Stimulated activated CD8-positive, alpha-beta memory T cell treated with anti-CD3 and anti-CD28 coated beads, Interleukin-15, amount 100 ng/mL, for 4 hours (primary cell): ENCODE data around the gene GPR39.

Experiments
- DNase-seq, 2 donors: peaks; one replicate each; pipeline ENCODE4 v3.0.0-alpha.2; 2020; ENCODE audit warnings: low read depth in 2 of 2

The GPR39 gene

DNA sequence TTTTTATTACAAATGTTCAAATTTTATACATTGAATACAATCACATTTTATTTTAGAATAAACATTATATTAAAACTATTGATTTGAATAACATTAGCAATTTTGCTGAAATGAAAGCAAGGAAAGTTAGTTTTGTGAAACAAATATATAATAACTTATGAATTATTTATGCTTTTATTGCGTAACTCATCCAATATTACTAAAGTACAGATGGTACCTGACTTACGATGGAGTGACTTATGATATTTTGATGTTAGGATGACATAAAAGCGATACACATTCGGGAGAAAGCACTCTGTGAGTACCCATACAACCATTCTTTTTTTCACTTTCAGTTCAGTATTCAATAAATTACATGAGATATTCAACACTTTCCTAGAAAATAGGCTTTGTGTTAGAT, 26.5 kb downstream of the GPR39 start:
- DNase-seq: no peak

DNA sequence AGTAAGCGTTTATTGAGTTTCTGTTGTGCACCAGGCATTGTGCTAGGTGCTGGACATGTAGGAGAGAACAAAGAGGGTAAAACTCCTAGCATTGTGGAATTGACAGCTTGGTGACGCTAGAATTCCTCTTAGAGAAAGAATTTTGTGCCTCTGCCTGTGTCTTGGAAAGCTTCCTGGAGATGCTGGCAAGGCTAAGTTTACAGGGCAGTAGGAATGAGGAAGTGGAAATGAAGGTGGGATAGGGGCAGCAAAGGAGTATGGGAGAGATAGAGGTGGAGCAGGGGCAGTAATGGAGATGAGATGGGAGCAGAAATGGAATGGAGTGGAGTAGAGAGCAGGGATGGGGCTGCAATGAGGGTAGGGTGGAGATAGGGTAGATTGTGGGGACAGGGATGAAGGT, 29.8 kb downstream of the GPR39 start:
- DNase-seq: no peak

DNA sequence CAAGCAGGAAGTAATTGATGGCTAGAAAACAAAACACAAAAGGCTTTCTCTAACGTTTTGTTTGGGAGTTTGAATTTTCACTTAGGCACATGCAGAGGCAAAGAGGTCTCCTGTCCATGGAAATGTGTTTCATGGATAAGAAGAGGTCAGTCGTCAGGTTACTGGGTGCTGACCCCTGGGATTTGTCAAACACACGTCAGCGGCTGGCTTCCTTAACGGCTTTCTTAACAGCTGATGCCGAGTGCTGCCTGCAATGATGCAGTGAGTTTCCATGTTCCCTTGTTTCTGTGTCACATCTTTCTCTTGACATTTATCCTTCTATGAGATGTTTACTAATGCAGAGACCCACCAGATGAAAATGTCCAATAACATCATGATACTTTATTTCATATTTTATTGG, 31.7 kb downstream of the GPR39 start:
- DNase-seq: no peak

DNA sequence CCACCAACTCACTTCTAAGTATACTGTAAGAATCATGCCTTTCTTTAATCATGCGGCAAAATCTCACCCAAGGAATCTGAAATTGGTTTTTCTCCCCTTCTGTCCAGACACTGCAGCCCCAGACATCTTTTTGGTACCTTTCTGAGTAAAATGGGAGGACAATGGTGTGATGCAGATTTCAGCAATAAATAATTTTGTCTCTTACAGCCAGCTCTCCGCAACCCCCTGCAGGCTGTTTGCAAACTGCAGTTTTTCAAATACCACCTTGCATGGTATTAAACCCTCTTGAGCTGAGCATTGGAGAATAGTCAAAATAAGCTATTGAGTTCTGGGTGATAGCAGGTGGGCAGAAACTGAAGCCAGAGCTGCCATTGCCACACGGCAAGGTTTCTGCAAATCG, 32.2 kb downstream of the GPR39 start:
- no peak for DNase-seq

DNA sequence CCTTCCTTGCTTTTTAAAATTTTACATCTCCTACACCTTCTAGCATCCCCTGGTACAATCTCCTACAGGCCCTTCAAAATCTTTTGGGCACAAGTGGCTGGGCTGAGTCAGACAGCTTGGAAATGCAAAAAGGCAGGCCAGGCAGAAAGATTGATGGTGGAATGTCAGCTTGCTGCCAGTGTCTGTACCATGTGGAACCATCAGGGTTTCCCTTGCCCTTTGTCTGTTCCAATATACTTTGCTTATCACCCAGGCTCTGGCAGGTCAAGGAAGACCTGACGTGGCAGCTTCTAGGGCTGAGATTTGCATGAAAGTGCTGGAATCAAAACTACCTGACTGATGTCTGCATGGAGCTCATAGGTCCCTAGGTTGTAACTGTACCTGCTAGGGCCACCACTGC, 33.3 kb downstream of the GPR39 start:
- no peak for DNase-seq

DNA sequence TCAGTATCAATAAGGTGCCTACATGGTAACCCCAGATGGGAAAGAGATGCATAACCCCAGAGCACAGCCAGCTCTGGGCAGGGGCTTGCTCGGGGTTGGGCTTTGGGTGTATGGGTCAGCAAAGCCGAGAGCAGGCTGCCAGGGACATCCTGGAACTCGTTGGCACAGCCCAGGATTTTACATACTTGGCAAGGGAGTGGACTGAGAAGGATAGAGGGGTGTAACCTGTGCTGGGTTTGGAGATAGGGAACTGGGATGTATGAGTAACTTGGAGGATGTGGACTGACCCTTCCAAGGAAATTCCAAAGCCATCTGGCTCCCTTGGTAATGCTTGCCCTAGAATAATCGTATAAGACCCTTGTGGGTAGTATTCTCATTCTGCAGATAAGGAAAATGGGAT, 44.2 kb downstream of the GPR39 start:
- no peak for DNase-seq

DNA sequence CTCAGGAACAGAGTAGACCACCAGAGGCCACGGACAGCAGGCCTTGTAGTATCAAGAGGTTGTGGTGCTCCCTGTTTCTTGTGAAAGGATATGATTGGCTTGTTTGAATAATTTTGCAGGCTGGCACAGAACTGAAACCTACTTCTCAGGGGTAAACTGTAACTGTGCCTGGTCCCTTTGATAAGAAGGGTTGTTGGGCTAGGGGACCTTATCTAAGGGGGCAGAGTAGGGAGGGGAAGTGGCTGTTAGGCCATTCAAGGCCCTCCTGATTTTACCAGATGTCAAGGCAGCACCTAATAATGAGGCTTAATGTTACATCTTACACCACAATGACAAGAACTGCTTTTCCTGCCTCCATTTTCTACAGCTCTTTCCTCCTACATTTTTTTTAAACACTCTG, 45.6 kb downstream of the GPR39 start:
- no peak for DNase-seq

DNA sequence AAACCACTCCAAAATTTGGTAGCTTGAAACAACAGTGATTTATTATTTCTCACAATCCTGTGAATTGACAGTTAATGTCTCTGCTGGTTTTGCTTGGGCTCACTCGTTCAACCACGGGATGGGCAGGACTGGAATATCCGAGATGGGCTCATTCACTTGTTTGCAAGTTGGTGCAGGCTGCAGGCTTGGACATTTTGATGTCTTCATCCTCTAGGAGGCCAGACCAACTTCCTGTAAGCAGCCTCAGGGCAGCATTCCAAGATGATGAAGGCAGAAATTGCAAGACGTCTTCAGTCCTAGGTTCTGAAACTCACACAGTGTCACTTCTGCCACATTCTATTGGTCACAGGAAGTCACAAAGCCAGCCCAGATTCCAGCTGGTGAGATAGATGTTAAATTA, 47.1 kb downstream of the GPR39 start:
- DNase-seq: no peak

DNA sequence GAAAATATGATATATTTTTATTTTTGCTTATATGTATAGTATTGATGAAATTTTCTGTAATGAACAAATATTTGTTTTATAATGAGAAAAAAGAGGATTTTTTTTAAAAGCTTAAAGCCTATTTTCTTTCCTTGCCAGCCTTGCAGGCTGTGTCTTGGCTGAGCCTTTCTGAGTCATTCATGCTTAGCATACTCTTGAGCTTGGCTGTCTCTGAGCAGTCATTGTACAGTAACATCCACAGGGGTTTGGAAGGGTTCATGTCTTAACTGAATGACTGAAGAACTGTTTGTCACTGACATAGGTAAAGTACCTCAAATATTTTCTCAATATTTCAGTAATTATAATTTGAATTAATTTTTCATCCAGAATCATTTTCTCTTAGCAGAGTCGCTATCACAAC, 49.3 kb downstream of the GPR39 start:
- DNase-seq: no peak

DNA sequence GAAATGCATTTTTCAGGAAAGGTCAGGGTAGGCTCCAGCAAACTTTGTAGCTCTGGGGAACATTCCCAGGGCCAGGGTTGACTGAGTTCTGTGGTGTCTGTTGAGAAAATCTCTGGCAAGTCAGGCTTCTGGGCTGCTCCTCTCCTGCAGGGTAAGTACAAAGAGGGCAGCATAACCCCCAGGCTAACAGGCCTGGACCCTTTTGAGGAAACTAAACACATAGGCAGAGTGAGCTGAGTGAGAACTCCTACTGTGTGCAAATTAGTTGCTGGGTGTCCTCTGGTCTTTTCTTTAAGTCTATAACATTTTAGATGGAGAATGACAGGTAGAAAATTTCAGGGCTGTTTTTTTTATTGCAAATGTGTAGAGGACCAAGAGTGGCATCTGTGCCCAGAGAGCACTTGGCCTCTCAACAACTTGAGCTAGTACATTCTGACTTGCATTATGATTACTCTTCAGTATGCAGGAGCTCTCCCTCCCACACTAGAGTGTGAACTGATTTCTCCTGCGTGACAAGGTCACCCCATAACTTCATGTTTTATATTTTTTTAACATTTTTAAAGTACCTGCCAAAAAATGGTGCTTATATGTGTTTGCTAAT, 49.9 kb downstream of the GPR39 start:
- no peak for DNase-seq

DNA sequence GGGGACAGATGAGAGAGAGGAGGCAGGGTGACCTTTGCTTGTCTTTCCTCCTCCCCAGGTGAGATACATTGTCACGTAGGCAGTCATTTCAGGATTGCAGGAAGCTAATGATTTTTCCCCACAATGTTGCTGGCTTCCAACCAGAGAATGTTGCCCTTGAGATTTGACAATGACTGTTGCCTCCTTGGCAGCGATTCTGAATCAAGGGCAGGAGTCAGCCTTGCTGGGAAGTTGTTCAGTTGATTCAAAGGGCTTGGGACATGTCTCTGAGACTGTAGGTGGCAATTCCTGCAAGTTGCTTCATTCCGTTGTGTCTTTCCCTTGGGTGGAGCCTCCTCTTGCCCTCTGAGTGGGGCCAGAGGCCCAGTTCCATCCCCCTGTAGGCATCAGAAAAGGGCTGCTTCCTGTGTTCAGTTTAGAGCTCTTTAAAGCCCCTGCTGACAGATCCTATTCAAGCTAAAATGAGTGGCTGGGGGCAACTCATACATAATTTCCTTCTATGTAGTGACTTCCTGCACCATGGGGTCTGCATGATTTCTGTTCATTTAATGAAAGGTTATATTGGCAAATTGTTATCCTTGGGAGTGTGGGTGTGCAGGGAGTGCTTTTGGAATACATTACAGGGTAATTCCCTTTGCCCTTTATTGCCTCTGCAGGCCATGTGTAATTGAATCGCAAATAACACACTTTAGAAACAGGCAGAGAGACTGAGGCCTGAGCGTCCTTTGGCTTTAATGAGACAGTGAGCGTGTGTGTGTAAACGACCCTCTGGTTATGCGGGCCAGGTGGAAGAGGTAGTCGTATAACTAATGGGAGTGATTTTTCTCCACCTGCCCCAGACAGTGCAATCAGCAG, 52.4 kb downstream of the GPR39 start:
- DNase-seq: no peak

DNA sequence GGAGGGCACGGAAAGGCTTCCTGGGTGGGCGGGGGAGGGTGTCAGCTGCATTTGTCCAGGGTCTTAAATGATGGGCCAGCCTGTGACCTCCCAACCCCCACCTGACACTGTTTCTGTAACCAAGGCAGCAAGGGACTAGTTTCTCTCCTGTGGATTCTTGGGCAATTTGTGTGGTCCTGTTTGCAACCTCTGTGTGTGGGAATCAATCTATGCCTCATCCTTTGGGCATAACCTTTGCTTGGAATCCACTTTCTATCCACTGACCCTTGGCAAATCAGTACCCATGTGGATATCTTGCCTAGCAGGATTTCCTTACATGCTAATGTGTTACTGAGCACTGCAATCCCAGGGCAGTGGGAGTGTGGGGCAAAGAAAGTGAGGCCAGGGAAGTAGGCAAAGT, 54.1 kb downstream of the GPR39 start:
- no peak for DNase-seq

DNA sequence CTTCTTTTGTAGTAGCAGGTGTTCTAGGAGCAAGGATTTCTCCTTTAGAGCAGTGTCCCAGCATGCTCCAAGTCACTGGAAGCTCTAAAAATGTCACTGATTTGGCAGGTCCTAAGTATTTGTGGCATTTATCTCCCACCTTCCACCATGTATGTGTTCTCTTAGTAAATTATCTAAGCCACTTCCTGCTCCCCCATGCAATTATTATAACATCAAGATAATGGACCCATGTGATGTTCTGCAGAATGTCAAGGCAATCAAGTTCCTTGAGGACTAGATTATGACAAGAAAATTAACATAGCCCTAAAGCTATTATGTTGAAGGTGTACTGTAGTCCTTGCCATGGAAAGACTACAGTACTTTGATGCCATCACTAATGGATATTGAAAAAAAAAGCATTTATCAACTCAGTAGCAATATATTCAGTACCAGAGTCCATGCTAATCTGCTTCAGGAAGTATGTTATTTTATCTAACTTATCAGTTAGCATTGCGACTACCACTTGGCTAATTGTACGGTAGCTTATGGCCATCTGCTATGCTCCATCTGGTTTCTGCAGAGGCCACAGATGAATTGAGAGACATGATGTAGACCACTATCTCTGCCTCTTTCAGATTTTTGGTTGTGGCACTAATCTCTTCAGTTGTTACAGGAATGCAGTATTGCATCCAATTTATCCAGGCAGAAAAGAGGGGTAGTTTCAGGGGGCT, 56.7 kb downstream of the GPR39 start:
- no peak for DNase-seq

DNA sequence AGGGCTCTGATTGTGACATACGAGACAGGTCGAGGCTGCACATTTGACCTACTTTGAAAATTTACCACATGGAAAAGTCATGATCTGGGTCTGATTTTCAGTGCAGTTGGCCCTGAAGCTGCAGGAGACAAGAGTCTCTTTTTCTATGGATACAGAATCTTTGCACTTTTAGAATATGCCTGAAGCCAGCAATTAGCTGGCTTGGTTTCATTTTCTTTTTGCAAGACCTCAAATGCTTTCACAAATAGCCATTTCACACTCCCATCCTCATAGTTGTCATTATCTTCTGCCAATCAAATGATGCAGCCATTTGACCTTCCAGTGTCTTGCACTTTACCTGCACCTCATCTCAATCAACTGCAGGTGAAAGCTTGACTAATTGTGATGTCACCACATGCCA, 59.0 kb downstream of the GPR39 start:
- DNase-seq: no peak

DNA sequence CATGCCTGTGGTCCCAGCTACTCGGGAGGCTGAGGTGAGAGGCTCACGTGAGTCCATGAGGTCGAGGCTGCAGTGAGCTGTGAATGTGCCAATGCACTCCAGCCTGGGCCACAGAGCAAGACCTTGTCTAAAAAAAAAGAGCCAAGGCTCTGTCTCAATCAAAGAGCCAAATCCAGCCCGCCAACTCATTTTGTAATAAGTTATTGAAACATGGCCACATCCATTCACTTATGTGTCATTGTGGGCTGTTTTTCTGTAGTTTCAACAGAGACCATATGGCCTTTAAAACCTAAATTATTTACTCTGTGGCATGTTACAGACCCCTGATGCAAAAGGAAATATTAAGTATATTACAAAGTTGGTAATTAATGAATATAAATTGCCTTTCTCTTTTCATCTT, 60.8 kb downstream of the GPR39 start:
- DNase-seq: no peak

DNA sequence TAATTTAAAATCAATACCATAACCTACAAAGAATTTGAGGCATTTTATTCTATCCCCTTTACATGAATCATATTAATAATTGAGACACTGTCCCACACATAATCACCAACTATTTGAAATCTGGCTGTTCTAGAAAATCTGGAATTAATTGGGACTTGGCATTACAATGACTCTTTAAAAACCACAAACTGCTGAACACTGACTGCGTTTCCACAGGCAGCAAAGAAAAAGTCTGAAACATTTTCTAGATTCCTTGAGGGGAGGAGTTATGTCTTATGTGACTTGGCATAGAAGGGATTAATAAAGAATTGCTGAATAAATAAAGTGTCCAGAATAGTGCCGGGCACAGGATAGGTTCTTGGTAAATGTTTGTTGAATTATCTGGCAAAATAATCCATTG, 61.4 kb downstream of the GPR39 start:
- no peak for DNase-seq

DNA sequence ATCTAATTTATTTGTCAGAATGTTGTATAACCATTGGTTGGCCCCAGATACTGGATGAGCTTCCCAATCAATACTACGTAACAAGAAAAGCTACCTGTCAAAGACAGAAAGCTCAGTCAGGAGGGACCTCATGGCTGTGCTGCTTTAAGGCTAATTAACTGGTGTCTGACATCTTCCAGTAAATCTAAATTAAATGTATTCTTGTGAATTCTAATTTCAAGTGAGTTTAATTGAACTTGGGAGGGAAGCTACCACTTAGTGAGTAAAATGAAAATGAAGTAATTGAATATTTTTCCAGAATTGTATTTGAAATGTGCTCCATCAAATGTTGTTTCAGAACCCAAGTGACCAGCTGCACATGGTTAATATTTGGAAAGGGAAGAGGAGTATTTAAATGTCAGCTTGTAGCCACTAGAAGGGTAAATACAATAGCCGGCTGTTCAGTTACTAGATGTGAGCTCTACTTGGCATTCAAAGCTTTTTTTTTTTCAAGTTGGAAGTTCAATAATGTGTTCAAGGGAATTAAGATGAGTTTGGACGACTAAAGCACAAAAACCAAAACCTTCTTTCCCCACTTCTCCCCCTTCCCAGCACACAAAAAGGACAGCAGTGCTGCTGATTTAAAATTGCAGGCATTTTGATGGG, 62.0 kb downstream of the GPR39 start:
- no peak for DNase-seq

DNA sequence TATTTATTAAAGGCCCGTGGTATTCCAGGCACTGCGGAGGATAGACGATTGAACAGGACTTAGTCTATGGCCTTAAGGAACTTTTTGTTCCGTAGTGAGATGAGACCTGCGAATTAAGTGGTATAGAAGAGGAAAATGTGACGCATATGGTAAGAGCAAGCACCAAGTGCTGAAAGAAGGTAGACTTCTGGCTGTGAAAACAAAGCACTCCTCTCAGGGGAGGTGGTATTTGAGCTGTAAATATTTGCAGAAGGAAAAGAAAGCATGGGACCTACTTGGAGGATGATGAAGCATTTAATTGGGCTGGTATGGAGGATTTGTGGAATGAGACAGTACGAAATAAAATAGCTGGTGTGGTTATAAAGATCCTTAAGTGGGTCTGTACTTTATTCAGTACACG, 62.5 kb downstream of the GPR39 start:
- no peak for DNase-seq

DNA sequence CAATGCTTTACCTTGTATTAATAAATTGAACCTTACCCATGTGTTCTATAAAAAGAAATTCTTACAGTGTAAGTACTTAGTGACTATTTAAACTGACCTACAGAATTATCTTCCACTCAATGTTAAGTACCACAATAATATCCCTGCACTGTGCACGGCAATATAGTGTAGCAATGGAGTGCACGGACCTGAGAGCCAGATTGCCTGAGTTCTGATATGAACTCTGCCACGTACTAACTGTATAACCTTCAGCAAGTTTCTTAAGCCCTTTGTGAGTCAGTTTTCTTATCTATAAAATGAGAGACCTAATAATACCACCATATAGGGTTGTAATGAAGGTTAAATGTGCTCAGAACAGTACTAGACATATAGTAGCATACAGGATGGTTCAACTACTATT, 66.2 kb downstream of the GPR39 start:
- no peak for DNase-seq

DNA sequence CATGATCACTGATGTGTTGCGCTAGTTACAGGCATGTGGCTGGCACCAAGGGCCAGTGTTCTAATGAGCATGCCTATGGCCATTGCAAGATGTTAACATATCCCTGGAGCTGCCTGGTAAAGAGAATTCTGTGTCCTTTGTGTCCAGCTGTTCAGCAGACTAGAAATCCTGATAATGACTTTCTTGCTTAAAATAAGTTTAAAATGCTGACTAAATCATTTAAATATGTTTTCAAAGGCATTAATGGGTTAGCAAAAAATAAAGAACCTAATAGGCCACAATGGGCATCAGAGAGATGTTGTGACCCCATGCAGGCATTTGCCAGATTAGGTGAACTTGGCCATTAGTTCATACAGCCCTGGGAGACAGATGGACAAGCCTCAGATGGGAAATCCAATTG, 67.5 kb downstream of the GPR39 start:
- no peak for DNase-seq

DNA sequence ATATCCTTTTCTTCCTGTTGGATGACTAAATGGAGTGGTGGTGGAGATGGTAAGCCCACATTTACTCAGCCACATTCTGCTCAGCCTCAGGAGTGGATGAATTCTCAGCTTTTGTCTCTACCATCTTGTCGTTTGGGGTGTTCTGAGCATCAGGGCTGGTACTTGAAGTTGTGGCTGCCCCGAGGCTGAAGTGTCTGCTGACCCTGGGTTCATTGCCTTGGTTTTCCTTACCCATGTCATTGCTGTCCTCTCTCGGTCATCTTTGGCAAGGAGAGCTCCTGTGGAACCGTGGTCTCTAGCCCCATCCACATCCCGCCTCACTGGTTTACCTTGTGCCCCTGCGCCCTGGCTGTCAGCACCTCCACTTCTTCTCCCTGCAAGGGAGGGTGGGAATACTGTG, 71.9 kb downstream of the GPR39 start:
- DNase-seq: no peak

DNA sequence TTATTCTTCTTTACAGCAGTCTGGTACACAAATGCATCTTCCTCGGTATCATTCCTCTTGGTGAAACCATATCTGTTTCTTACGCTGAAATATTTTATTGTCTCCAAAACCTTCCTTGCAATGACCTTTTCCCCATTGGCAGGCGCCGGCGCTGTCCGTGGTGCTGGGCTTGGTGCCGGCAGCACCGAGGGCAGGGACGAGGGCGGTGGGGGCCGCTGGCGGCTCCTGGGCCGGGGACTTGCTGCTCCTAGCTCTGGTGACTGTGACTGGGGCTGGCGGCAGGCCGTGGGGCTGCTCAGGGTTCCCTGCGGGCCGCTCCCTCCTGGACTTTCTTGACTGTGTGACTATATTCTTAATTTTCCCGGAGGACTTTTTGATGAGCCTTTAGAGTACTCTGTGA, 72.5 kb downstream of the GPR39 start:
- DNase-seq: no peak

DNA sequence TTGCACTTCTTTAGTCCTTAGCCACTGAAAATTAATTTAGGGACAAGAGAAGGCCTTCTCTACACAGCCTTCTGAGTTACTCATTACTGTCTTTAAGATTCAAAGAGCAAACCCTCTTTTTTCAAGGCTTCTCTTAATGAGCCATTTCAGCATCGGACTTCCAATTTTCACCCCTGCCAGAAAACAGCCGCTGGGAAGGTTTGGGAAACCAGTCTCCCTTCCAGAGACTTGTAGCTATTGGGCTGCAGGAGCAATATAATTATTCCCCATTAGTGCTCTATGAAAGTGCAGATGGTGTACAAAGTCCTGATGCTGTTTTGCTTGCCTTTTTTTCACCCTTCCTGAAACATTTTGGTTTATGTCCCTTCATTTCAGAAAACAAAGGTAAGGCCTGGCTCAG, 79.3 kb downstream of the GPR39 start:
- DNase-seq: no peak
